Activated T-helper 2 cell treated with anti-CD3 and anti-CD28 coated beads, Interferon-gamma antibody, Interleukin-2, Interleukin-4, amounts not matched to agents 10 μg/mL and 5 μg/mL and 100 μg/mL, durations not matched to agents 14 hours and 24 hours and 36 hours (primary cell): ENCODE measurements around the gene OR4D11. TPM values are rescaled to one million over a fixed set of nuclear protein-coding genes. Genes with fewer than 3 reads are reported as not detected.
A peak's percentile ranks its signal among the peaks of the same experiment; 100 is the strongest.
"Not testable (repeated sequence)": the region's sequence is repeated elsewhere in the genome, so short reads cannot be mapped to it uniquely, and the experiment has no call there.

Experiments
- DNase-seq: peaks from one replicate; pipeline ENCODE4 v3.0.0; 2021; ENCODE audit warnings: low spot score
- H3K27ac Mint-ChIP-seq: one replicate; pipeline ENCODE4 v1.8.0; 2021; ENCODE audit warnings: mixed read lengths
- H3K27me3 Mint-ChIP-seq: one replicate; pipeline ENCODE4 v1.8.0; 2021; ENCODE audit warnings: low read depth, mixed read lengths
- H3K36me3 Mint-ChIP-seq: one replicate; pipeline ENCODE4 v1.8.0; 2021; ENCODE audit warnings: low read depth, mixed read lengths
- H3K4me1 Mint-ChIP-seq: one replicate; pipeline ENCODE4 v1.8.0; 2021; ENCODE audit warnings: low read depth, mixed read lengths
- H3K4me3 Mint-ChIP-seq: one replicate; pipeline ENCODE4 v1.8.0; 2021; ENCODE audit warnings: low read depth, mild to moderate bottlenecking, moderate library complexity, mixed read lengths
- H3K9me3 Mint-ChIP-seq: one replicate; pipeline ENCODE4 v1.8.0; 2021; ENCODE audit warnings: mixed read lengths
- intact Hi-C: fragments of 100-400 bp; cut with micrococcal nuclease; formaldehyde crosslinking; loops from one replicate; pipeline ENCODE4 v1.15.1; 2023
- total RNA-seq: library from RNA; stranded (reverse); gene quantifications from 2 replicates; pipeline ENCODE4 v1.2.3, GENCODE V29; 2022

Gene OR4D11
- total RNA-seq, 1 donor from 2014 or later = not detected

DNA sequence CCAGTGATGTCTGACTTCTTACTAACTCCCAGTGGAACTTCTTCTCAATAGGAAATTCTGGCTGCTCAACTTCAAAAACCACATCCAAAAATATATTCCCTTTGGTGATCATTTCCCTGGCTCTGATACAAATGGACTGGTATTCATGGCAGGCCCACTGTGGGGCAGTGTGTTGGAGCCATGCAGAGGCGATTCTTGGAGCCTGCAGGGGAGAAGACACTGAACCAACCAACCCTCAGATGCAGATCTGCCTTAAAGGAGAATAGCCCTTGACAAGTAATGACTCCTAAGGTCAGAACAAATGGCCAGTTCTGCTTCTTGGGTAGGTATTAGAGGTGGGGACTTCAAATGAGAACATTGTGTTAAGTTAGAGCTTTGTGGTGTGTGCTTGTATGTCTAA, 20.2 kb downstream of the OR4D11 start:
- Mint-ChIP-seq H3K4me3 (no peak overlapping the region), H3K27ac (no peak overlapping the region), H3K9me3 (no peaks in the 10 kb centered on the region), H3K36me3 (no peaks in the 10 kb centered on the region), H3K27me3 (peaks cover 18% of the 10 kb centered on the region), H3K4me1 (no peaks in the 10 kb centered on the region)
- DNase-seq = no peak
- intact Hi-C loops = no loop called here

DNA sequence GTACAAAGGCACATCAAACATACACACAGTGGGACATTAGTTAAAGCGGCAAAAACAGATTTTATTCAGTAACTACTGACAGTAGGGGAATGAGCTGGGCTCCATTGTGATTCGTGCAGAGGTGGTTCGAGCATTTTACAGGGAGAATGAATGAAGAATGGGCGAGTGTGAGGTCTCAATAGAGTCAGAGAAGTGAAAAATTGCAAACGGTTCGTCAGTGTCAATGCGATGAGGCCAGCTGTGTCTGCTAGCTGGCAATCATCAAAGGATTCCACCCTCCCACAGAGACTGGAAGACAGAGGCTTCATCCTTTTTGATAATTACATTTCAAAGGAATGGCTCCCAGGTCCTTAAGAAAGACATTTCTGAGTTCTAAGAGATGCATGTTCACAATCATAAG, 25.3 kb downstream of the OR4D11 start:
- Mint-ChIP-seq H3K9me3 (no peaks in the 10 kb centered on the region), H3K27me3 (peaks cover 2% of the 10 kb centered on the region), H3K27ac (no peak overlapping the region), H3K4me1 (no peaks in the 10 kb centered on the region), H3K4me3 (no peak overlapping the region), H3K36me3 (no peaks in the 10 kb centered on the region)
- no peak for DNase-seq
- intact Hi-C loops = no loop called here

DNA sequence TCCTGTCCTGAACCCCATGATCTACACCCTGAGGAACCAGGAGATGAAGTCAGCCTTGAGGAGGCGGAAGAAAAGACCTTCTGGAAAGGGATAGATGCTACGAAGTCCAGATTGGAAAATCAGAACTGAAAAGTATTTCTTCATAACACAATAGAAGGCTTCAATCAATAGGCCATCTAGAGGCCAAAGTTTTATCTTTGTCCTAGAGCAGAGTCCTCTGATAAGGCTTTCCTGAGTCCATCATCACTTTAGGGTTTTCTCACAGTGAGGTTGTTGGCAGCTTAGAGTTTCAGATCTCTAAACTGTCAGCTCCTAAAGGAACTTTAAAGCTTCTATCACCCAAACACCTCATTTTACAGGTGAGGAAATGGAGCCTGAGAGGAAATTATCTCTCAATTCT, 29.2 kb downstream of the OR4D11 start:
- DNase-seq = no peak
- H3K27ac Mint-ChIP-seq = no peak overlapping the region
- no peak overlapping the region for H3K4me3 Mint-ChIP-seq
- intact Hi-C loops = no loop called here
- peaks cover 5% of the 10 kb centered on the region for H3K4me1 Mint-ChIP-seq
- no peaks in the 10 kb centered on the region for H3K27me3 Mint-ChIP-seq
- H3K9me3 Mint-ChIP-seq = no peaks in the 10 kb centered on the region
- no peaks in the 10 kb centered on the region for H3K36me3 Mint-ChIP-seq

DNA sequence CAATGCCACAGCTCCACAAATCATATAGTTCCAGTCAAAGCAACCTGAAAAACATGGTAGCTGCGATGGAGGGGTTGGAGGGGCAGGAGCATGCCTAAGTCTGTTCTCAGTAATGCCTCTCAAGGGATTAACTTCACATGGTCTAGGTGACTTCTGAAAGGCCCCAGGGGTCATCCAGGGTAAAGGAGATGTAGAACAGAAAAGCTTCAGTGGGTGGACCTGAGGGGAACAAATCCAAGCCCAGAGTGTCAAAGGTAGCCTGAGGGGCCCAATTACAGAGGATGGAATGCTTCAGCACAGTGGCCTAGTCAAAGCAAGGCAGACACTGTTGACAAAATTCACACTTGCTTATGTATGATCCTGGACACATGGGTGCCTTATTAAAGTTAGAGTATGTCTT, 31.3 kb downstream of the OR4D11 start:
- intact Hi-C loops = loop anchor here (5.0 kb wide), 1 partner anchor 83 kb away; the partner anchor contains the start of gene OSBP
- peaks cover 2% of the 10 kb centered on the region for H3K27me3 Mint-ChIP-seq
- no peak overlapping the region for H3K4me3 Mint-ChIP-seq
- peaks cover 7% of the 10 kb centered on the region for H3K4me1 Mint-ChIP-seq
- no peaks in the 10 kb centered on the region for H3K36me3 Mint-ChIP-seq
- no peaks in the 10 kb centered on the region for H3K9me3 Mint-ChIP-seq
- DNase-seq = no peak
- no peak overlapping the region for H3K27ac Mint-ChIP-seq

DNA sequence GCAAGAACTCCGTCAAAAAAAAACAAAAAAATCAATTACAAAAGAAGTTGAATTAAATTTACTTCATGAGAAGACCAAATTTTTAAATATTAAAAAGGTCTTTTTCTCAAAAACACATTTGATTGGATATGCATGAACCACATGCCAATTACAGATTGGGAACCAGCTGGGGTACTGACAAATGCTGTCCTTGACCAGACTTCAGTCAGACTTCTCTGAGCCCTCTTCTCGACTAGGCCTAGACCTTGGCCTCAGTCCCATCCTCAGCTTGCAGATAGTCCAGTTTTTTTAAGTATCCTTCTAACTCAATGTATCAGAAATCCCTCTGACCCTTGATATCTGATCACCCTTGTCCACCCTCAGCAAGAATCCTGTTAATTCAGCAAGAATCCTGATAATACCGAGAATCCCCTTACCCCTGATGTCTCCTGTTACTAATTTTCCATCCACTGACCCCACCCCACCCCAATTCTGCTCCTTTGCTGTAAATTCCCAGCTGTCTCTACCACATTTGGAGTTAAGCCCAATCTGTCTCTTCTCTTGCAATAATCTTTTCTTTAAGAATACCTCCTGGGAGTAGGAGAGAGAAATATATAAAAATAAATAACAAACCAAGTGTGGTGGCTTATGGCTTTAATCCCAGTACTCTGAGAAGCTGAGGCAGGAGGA, 38.9 kb downstream of the OR4D11 start:
- intact Hi-C loops = no loop called here
- Mint-ChIP-seq H3K27ac (no peak overlapping the region), H3K36me3 (no peaks in the 10 kb centered on the region), H3K27me3 (peaks cover 5% of the 10 kb centered on the region), H3K4me3 (no peak overlapping the region), H3K9me3 (no peaks in the 10 kb centered on the region), H3K4me1 (peaks cover 3% of the 10 kb centered on the region)
- no peak for DNase-seq

DNA sequence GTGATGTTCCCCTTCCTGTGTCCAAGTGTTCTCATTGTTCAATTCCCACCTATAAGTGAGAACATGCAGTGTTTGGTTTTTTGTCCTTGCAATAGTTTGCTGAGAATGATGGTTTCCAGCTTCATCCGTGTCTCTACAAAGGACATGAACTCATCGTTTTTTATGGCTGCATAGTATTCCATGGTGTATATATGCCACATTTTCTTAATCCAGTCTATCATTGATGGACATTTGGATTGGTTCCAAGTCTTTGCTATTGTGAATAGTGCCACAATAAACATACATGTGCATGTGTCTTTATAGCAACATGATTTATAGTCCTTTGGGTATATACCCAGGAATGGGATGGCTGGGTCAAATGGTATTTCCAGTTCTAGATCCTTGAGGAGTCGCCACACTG, 40.3 kb downstream of the OR4D11 start:
- H3K4me1 Mint-ChIP-seq, H3K36me3 Mint-ChIP-seq, intact Hi-C loops, DNase-seq, H3K9me3 Mint-ChIP-seq, H3K27me3 Mint-ChIP-seq, H3K4me3 Mint-ChIP-seq, H3K27ac Mint-ChIP-seq: not testable (repeated sequence)

DNA sequence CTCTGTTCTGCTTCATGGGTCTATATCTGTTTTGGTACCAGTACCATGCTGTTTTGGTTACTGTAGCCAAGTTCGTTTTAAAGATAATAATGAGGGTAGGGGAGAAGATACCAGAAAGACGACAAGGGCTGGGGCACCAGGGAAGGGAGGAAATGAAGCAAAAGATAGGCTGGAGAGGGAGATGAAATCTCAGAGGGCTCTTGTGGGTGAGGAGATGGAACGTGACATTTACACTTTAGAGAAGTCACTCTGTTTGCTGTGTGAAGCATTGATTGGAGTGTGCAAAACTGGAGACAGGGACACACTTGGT, 41.4 kb downstream of the OR4D11 start:
- intact Hi-C loops = no loop called here

DNA sequence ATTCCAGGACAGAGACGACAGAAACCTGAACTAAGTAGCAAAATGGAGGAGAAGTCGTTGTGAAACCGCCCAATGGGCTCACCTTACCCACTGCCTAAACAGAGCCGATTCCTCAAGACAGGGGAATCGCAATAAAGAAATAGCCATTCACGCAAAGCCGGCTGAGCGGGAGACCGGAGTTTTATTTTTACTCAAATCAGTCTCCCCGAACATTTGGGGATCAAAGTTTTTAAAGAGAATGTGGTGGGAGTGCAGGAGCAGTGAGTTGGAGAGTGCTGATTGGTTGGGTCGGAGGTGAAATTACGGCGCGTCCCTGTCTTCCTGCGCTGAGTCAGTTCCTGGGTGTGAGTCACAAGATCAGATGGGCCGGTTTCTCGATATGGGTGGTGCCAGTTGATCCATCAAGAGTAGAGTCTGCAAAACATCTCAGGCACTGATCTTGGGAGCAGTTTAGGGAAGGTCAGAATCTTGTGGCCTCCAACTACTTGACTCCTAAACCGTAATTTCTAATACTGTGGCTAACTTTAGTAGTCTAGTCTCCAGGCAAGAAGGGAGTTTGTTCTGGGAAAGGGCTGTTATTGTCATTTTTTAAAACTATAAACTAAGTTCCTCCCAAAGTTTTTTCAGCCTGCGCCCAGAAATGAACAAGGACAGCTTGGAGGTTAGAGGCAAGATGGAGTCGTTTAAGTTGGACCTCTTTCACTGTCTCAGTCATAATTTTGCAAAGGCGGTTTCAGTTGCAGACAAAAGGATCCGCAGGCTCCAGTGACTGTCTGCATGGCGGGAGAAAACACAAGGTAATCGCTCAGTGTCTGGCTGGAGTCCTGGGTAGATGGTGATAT, 42.0 kb downstream of the OR4D11 start:
- no peak overlapping the region for H3K27ac Mint-ChIP-seq
- peaks cover 2% of the 10 kb centered on the region for H3K27me3 Mint-ChIP-seq
- H3K4me1 Mint-ChIP-seq = peaks cover 7% of the 10 kb centered on the region
- no peak for DNase-seq
- intact Hi-C loops = no loop called here
- no peaks in the 10 kb centered on the region for H3K9me3 Mint-ChIP-seq
- no peaks in the 10 kb centered on the region for H3K36me3 Mint-ChIP-seq
- no peak overlapping the region for H3K4me3 Mint-ChIP-seq

More for the DNA sequence above, 41.4 kb downstream of the OR4D11 start:
- Mint-ChIP-seq H3K36me3 (no peaks in the 10 kb centered on the region), H3K4me1 (peaks cover 7% of the 10 kb centered on the region), H3K4me3 (no peak overlapping the region), H3K9me3 (no peaks in the 10 kb centered on the region), H3K27ac (no peak overlapping the region), H3K27me3 (peaks cover 2% of the 10 kb centered on the region)
- DNase-seq = no peak

DNA sequence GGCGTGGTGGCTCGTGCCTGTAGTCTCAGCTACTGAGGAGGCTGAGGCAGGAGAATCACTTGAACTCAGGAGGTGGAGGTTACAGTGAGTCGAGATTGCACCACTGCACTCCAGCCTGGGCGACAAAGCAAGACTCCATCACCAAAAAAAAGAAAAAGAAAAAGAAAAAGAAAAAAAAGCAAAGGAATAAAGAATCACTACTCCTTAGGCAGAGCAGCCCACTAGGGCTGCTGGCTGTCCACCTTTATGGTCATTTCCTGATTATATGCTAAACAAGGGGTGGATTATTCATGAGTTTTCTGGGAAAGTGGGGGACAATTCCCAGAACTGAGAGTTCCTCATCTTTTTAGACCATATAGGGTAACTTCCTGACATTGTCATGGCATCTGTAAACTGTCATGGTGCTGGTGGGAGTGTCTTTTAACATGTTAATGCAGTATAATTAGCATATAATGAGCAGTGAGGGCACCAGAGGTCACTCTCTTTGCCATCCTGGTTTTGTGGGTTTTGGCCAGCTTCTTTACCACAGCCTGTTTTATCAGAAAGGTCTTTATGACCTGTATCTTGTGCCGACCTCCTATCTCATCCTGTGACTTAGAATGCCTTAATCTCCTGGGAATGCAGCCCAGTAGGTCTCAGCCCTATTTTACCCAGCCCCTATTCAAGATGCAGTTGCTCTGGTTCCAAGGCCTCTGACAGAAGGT, 44.4 kb downstream of the OR4D11 start:
- H3K27me3 Mint-ChIP-seq, intact Hi-C loops, H3K9me3 Mint-ChIP-seq, H3K27ac Mint-ChIP-seq, DNase-seq, H3K4me3 Mint-ChIP-seq, H3K36me3 Mint-ChIP-seq: not testable (repeated sequence)
- H3K4me1 Mint-ChIP-seq = peaks cover 21% of the 10 kb centered on the region

DNA sequence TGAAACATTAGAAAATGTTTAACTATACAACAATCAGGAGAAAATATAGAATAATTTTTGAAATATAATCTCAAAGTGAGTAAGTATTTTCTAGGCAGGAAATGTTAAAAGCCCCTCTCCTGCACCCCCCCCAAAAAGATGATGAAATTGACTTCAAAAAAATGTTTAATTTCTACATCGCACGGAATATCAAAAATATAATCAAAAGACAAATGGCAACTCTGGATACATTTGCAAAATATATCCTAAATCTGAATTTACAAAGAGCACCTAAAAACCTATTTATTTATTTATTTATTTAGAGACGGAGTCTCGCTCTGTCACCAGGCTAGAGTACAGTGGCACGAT, 44.9 kb downstream of the OR4D11 start:
- peaks cover 5% of the 10 kb centered on the region for H3K27me3 Mint-ChIP-seq
- no peak for DNase-seq
- H3K9me3 Mint-ChIP-seq = no peaks in the 10 kb centered on the region
- H3K4me3 Mint-ChIP-seq = no peak overlapping the region
- intact Hi-C loops = no loop called here
- no peaks in the 10 kb centered on the region for H3K36me3 Mint-ChIP-seq
- no peak overlapping the region for H3K27ac Mint-ChIP-seq
- H3K4me1 Mint-ChIP-seq = peaks cover 23% of the 10 kb centered on the region

DNA sequence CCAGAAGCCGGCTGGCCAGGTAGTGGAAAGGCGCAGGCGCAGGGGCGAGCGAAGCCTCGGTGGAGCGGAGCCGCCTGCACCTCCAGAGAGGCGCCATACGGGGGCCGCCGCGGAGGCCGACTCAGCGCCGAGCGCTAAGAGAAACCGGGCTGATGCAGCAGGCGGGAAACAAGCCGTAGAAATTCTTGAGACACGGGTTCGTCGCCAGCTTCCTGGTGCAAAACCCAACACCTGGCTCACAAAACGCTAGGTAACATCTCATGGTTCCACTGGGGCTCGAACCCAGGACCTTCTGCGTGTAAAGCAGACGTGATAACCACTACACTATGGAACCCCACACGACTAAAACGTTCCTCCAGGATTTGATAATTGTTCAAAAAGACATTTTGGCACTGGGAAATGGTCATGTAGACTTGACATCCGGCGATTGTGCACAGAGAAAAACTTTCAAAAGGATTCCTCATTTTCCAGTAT, 47.0 kb downstream of the OR4D11 start:
- Mint-ChIP-seq H3K4me3 (peak overlapping the region; percentile 89), H3K4me1 (peaks cover 24% of the 10 kb centered on the region), H3K36me3 (no peaks in the 10 kb centered on the region), H3K9me3 (no peaks in the 10 kb centered on the region), H3K27ac (peak overlapping the region; percentile 94), H3K27me3 (peaks cover 4% of the 10 kb centered on the region)
- DNase-seq = peak; percentile 84
- intact Hi-C loops = loop anchor here (1.0 to 10.0 kb wide), 6 partner anchors 10 to 1836 kb away; partner anchors contain the start of genes MED19, MRPL16, PATL1 and TMX2

DNA sequence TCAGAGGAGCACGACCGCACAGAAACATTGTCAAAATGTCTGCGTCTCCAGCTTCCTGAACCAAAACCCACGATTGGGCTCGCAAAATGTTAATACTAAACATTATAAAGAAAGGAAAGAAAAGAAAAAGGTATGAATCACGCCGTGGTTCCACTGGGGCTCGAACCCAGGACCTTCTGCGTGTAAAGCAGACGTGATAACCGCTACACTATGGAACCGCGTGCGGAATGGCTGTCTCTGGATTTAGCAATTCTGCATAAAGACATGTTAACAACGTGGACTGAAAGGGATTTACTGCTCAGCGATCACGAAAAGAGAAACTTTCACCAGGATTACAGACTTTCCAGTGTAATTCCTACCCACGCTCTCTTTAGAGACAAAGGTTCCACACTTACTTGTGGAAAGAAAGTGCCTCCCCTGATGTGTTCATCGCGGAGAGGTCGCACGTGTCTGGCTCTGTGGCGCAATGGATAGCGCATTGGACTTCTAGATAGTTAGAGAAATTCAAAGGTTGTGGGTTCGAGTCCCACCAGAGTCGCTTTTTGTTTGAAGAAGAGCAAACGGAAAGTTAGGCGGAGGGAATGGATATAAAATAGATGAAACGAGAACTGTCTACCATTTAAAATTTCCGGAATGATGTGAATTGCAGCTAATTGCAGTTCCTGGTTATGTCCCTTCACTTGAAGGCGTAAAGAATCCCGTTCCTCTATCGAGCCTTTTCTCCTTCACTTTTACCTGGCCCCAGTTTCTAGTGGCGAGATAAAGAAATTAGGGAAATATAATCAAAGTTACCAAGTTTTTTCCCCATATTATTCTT, 47.7 kb downstream of the OR4D11 start:
- Mint-ChIP-seq H3K4me3 (peak overlapping the region; percentile 89), H3K27ac (peak overlapping the region; percentile 94), H3K9me3 (no peaks in the 10 kb centered on the region), H3K36me3 (no peaks in the 10 kb centered on the region), H3K27me3 (peaks cover 4% of the 10 kb centered on the region), H3K4me1 (peaks cover 31% of the 10 kb centered on the region)
- intact Hi-C loops = loop anchor here (1.0 to 10.0 kb wide), 6 partner anchors 9 to 1836 kb away; partner anchors contain the start of genes MED19, MRPL16, PATL1 and TMX2
- DNase-seq = peak; percentile 73
